HEK293 (cell line): ENCODE measurements around the gene TMEM127.

Experiments
- CTCF ChIA-PET: fragments of 350-600 bp; formaldehyde crosslinking; extraction: SDS; loops from one replicate; lab custom pipeline; 2021; ENCODE audit warnings: antibody characterized with exemption; lab: Yijun Ruan, JAX
- POLR2A ChIA-PET: fragments of 300-600 bp; formaldehyde crosslinking; extraction: SDS; loops from one replicate; lab custom pipeline; 2020; ENCODE audit warnings: antibody characterized with exemption, inconsistent platforms; lab: Yijun Ruan, JAX
- H3K27ac ChIP-seq: fragments of 200-500 bp; sonication (Bioruptor generic); 2 replicates; pipeline ENCODE4 v1.5.1; 2014; ENCODE audit warnings: low read depth, low read length, control low read depth, inconsistent platforms; ENCODE audit errors: extremely low read depth
- H3K36me3 ChIP-seq, 2 experiments: fragments of 200-500 bp in 1 of 2; sonication (Bioruptor generic) in 1 of 2; 1 replicate in 1 of 2; 2 replicates in 1 of 2; pipeline ENCODE4 v1.5.1; 2014 to 2017; ENCODE audit warnings: inconsistent platforms in 2 of 2, low read length in 2 of 2; ENCODE audit not compliant: control insufficient read depth in 2 of 2, insufficient read depth in 1 of 2
- H3K4me1 ChIP-seq: fragments of 200-500 bp; sonication (Bioruptor generic); 2 replicates; pipeline ENCODE4 v1.5.1; 2014; ENCODE audit warnings: mild to moderate bottlenecking, low read length, inconsistent platforms; ENCODE audit not compliant: control insufficient read depth, insufficient read depth
- H3K4me3 ChIP-seq: 2 replicates; pipeline ENCODE4 v1.5.1; 2011; ENCODE audit warnings: low read depth, mild to moderate bottlenecking, control low read depth, low read length, moderate library complexity
- H3K9me3 ChIP-seq: fragments of 200-500 bp; sonication (Bioruptor generic); 2 replicates; pipeline ENCODE4 v1.5.1; 2014; ENCODE audit warnings: low read depth, low read length, inconsistent platforms; ENCODE audit not compliant: control insufficient read depth, insufficient read depth
- BCL11B ChIP-seq: fragments of 450-650 bp; formaldehyde crosslinking; IDR thresholded peaks from 2 replicates; pipeline ENCODE4 v1.5.1; 2016; ENCODE audit warnings: low read depth, missing biosample characterization, missing genetic modification characterization
- HOXC10 ChIP-seq: sonication (generic); formaldehyde crosslinking; IDR thresholded peaks from 2 replicates; pipeline ENCODE4 v1.8.1; 2023; ENCODE audit warnings: mild to moderate bottlenecking, missing genetic modification reagents
- SP7 ChIP-seq: fragments of 450-650 bp; formaldehyde crosslinking; IDR thresholded peaks from 2 replicates; pipeline ENCODE4 v1.5.1; 2016; ENCODE audit warnings: missing biosample characterization, missing genetic modification characterization
- ZBTB21 ChIP-seq: fragments of 450-650 bp; formaldehyde crosslinking; IDR thresholded peaks from 2 replicates; pipeline ENCODE4 v1.5.1; 2017; ENCODE audit warnings: missing biosample characterization, missing genetic modification characterization
- ZNF174 ChIP-seq: fragments of 450-650 bp; formaldehyde crosslinking; IDR thresholded peaks from 2 replicates; pipeline ENCODE4 v1.5.0; 2017; ENCODE audit warnings: missing biosample characterization, mild to moderate bottlenecking, missing genetic modification characterization
- ZNF23 ChIP-seq: fragments of 450-650 bp; formaldehyde crosslinking; IDR thresholded peaks from 2 replicates; pipeline ENCODE4 v1.5.1; 2016; ENCODE audit warnings: missing biosample characterization, missing genetic modification characterization, borderline replicate concordance
- ZNF266 ChIP-seq: fragments of 450-650 bp; formaldehyde crosslinking; IDR thresholded peaks from 2 replicates; pipeline ENCODE4 v1.5.1; 2016; ENCODE audit warnings: missing biosample characterization, missing genetic modification characterization, low read depth
- ZNF335 ChIP-seq: fragments of 450-650 bp; formaldehyde crosslinking; conservative IDR thresholded peaks from 2 replicates; pipeline ENCODE4 v1.5.1; 2016; ENCODE audit warnings: missing biosample characterization, missing genetic modification characterization
- ZNF354C ChIP-seq: fragments of 450-650 bp; formaldehyde crosslinking; IDR thresholded peaks from 2 replicates; pipeline ENCODE4 v1.5.1; 2016; ENCODE audit warnings: missing biosample characterization, missing genetic modification characterization, low read depth, borderline replicate concordance
- ZNF366 ChIP-seq: fragments of 450-650 bp; formaldehyde crosslinking; conservative IDR thresholded peaks from 2 replicates; pipeline ENCODE4 v1.5.1; 2016; ENCODE audit warnings: missing biosample characterization, missing genetic modification characterization
- ZNF37A ChIP-seq: fragments of 450-650 bp; IDR thresholded peaks from 2 replicates; pipeline ENCODE4 v1.5.1; 2018; ENCODE audit warnings: missing biosample characterization, missing genetic modification characterization
- ZNF660 ChIP-seq: fragments of 450-650 bp; IDR thresholded peaks from 2 replicates; pipeline ENCODE4 v1.5.1; 2018; ENCODE audit warnings: missing biosample characterization, mild to moderate bottlenecking, missing genetic modification characterization
- ZNF830 ChIP-seq: fragments of 450-650 bp; IDR thresholded peaks from 2 replicates; pipeline ENCODE4 v1.5.0; 2018; ENCODE audit warnings: missing biosample characterization, missing genetic modification characterization, low read depth, mild to moderate bottlenecking, moderate library complexity
- TF ChIP-seq, protein P1 (sequence below): fragments of 450-650 bp; formaldehyde crosslinking; IDR thresholded peaks from 2 replicates; pipeline ENCODE4 v1.5.1; 2016; ENCODE audit warnings: missing biosample characterization, missing genetic modification characterization
- TF ChIP-seq, protein P2 (sequence below): fragments of 450-650 bp; formaldehyde crosslinking; IDR thresholded peaks from 2 replicates; pipeline ENCODE4 v1.5.1; 2016; ENCODE audit warnings: missing biosample characterization, missing genetic modification characterization
- TF ChIP-seq, protein P3 (sequence below): fragments of 450-650 bp; formaldehyde crosslinking; IDR thresholded peaks from 2 replicates; pipeline ENCODE4 v1.5.1; 2016; ENCODE audit warnings: missing biosample characterization, missing genetic modification characterization
- TF ChIP-seq, protein P4 (sequence below): fragments of 450-650 bp; formaldehyde crosslinking; IDR thresholded peaks from 2 replicates; pipeline ENCODE4 v1.5.1; 2016; ENCODE audit warnings: missing biosample characterization, missing genetic modification characterization, low read depth
- TF ChIP-seq, protein P5 (sequence below): fragments of 450-650 bp; formaldehyde crosslinking; IDR thresholded peaks from 2 replicates; pipeline ENCODE4 v1.5.1; 2016; ENCODE audit warnings: missing biosample characterization, missing genetic modification characterization, borderline replicate concordance
- TF ChIP-seq, protein P6 (sequence below): fragments of 450-650 bp; formaldehyde crosslinking; IDR thresholded peaks from 2 replicates; pipeline ENCODE4 v1.5.1; 2016; ENCODE audit warnings: missing biosample characterization, missing genetic modification characterization
- TF ChIP-seq, protein P7 (sequence below): fragments of 450-650 bp; formaldehyde crosslinking; conservative IDR thresholded peaks from 2 replicates; pipeline ENCODE4 v1.5.1; 2016; ENCODE audit warnings: low read depth, missing biosample characterization, missing genetic modification characterization

TMEM127 gene

DNA sequence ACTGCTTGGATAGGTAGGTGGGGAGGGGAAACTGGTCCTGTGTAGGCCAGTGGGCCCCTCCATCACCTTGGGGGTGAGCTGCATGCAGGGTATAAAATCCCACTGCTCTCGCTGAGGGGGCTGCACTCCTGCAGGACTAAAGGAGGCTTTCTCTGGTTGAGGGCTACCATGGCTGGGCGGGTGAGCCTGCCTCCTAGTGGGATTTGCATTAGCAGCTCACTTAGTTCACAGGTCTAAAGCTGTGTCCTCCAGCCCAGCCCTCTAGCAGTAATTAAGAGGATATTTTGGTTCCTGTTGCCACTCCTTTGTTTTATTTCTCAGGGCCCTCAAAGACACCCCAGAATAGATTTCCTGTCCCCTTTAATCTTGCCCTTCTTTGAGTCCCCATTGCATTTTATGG lies 24.6 kb downstream of the TMEM127 start:
- TF ChIP-seq SP7 (tag by site-specific recombination) (no peak), ZNF174 (tag by site-specific recombination) (no peak), ZNF335 (no peak), ZNF37A (tag by site-specific recombination) (no peak), ZNF266 (no peak), ZBTB21 (tag by site-specific recombination) (no peak), ZNF354C (tag by site-specific recombination) (no peak), BCL11B (no peak), HOXC10 (CRISPR knock-in tag) (no peak), ZNF660 (no peak), ZNF830 (tag by site-specific recombination) (no peak), ZNF23 (tag by site-specific recombination) (no peak), ZNF366 (tag by site-specific recombination) (no peak)
- TF ChIP-seq, protein P1, sequence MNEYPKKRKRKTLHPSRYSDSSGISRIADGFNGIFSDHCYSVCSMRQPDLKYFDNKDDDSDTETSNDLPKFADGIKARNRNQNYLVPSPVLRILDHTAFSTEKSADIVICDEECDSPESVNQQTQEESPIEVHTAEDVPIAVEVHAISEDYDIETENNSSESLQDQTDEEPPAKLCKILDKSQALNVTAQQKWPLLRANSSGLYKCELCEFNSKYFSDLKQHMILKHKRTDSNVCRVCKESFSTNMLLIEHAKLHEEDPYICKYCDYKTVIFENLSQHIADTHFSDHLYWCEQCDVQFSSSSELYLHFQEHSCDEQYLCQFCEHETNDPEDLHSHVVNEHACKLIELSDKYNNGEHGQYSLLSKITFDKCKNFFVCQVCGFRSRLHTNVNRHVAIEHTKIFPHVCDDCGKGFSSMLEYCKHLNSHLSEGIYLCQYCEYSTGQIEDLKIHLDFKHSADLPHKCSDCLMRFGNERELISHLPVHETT (tag by site-specific recombination), result no peak
- TF ChIP-seq, protein P2, sequence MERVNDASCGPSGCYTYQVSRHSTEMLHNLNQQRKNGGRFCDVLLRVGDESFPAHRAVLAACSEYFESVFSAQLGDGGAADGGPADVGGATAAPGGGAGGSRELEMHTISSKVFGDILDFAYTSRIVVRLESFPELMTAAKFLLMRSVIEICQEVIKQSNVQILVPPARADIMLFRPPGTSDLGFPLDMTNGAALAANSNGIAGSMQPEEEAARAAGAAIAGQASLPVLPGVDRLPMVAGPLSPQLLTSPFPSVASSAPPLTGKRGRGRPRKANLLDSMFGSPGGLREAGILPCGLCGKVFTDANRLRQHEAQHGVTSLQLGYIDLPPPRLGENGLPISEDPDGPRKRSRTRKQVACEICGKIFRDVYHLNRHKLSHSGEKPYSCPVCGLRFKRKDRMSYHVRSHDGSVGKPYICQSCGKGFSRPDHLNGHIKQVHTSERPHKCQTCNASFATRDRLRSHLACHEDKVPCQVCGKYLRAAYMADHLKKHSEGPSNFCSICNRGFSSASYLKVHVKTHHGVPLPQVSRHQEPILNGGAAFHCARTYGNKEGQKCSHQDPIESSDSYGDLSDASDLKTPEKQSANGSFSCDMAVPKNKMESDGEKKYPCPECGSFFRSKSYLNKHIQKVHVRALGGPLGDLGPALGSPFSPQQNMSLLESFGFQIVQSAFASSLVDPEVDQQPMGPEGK (tag by site-specific recombination), result no peak
- TF ChIP-seq, protein P3, sequence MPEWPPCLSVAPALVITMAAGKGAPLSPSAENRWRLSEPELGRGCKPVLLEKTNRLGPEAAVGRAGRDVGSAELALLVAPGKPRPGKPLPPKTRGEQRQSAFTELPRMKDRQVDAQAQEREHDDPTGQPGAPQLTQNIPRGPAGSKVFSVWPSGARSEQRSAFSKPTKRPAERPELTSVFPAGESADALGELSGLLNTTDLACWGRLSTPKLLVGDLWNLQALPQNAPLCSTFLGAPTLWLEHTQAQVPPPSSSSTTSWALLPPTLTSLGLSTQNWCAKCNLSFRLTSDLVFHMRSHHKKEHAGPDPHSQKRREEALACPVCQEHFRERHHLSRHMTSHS (tag by site-specific recombination), result no peak
- TF ChIP-seq, protein P4, sequence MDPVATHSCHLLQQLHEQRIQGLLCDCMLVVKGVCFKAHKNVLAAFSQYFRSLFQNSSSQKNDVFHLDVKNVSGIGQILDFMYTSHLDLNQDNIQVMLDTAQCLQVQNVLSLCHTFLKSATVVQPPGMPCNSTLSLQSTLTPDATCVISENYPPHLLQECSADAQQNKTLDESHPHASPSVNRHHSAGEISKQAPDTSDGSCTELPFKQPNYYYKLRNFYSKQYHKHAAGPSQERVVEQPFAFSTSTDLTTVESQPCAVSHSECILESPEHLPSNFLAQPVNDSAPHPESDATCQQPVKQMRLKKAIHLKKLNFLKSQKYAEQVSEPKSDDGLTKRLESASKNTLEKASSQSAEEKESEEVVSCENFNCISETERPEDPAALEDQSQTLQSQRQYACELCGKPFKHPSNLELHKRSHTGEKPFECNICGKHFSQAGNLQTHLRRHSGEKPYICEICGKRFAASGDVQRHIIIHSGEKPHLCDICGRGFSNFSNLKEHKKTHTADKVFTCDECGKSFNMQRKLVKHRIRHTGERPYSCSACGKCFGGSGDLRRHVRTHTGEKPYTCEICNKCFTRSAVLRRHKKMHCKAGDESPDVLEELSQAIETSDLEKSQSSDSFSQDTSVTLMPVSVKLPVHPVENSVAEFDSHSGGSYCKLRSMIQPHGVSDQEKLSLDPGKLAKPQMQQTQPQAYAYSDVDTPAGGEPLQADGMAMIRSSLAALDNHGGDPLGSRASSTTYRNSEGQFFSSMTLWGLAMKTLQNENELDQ (tag by site-specific recombination), result no peak
- TF ChIP-seq, protein P5, sequence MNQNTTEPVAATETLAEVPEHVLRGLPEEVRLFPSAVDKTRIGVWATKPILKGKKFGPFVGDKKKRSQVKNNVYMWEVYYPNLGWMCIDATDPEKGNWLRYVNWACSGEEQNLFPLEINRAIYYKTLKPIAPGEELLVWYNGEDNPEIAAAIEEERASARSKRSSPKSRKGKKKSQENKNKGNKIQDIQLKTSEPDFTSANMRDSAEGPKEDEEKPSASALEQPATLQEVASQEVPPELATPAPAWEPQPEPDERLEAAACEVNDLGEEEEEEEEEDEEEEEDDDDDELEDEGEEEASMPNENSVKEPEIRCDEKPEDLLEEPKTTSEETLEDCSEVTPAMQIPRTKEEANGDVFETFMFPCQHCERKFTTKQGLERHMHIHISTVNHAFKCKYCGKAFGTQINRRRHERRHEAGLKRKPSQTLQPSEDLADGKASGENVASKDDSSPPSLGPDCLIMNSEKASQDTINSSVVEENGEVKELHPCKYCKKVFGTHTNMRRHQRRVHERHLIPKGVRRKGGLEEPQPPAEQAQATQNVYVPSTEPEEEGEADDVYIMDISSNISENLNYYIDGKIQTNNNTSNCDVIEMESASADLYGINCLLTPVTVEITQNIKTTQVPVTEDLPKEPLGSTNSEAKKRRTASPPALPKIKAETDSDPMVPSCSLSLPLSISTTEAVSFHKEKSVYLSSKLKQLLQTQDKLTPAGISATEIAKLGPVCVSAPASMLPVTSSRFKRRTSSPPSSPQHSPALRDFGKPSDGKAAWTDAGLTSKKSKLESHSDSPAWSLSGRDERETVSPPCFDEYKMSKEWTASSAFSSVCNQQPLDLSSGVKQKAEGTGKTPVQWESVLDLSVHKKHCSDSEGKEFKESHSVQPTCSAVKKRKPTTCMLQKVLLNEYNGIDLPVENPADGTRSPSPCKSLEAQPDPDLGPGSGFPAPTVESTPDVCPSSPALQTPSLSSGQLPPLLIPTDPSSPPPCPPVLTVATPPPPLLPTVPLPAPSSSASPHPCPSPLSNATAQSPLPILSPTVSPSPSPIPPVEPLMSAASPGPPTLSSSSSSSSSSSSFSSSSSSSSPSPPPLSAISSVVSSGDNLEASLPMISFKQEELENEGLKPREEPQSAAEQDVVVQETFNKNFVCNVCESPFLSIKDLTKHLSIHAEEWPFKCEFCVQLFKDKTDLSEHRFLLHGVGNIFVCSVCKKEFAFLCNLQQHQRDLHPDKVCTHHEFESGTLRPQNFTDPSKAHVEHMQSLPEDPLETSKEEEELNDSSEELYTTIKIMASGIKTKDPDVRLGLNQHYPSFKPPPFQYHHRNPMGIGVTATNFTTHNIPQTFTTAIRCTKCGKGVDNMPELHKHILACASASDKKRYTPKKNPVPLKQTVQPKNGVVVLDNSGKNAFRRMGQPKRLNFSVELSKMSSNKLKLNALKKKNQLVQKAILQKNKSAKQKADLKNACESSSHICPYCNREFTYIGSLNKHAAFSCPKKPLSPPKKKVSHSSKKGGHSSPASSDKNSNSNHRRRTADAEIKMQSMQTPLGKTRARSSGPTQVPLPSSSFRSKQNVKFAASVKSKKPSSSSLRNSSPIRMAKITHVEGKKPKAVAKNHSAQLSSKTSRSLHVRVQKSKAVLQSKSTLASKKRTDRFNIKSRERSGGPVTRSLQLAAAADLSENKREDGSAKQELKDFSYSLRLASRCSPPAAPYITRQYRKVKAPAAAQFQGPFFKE, result no peak
- TF ChIP-seq, protein P6, sequence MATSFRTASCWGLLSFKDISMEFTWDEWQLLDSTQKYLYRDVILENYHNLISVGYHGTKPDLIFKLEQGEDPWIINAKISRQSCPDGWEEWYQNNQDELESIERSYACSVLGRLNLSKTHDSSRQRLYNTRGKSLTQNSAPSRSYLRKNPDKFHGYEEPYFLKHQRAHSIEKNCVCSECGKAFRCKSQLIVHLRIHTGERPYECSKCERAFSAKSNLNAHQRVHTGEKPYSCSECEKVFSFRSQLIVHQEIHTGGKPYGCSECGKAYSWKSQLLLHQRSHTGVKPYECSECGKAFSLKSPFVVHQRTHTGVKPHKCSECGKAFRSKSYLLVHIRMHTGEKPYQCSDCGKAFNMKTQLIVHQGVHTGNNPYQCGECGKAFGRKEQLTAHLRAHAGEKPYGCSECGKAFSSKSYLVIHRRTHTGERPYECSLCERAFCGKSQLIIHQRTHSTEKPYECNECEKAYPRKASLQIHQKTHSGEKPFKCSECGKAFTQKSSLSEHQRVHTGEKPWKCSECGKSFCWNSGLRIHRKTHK (tag by site-specific recombination), result no peak
- TF ChIP-seq, protein P7, sequence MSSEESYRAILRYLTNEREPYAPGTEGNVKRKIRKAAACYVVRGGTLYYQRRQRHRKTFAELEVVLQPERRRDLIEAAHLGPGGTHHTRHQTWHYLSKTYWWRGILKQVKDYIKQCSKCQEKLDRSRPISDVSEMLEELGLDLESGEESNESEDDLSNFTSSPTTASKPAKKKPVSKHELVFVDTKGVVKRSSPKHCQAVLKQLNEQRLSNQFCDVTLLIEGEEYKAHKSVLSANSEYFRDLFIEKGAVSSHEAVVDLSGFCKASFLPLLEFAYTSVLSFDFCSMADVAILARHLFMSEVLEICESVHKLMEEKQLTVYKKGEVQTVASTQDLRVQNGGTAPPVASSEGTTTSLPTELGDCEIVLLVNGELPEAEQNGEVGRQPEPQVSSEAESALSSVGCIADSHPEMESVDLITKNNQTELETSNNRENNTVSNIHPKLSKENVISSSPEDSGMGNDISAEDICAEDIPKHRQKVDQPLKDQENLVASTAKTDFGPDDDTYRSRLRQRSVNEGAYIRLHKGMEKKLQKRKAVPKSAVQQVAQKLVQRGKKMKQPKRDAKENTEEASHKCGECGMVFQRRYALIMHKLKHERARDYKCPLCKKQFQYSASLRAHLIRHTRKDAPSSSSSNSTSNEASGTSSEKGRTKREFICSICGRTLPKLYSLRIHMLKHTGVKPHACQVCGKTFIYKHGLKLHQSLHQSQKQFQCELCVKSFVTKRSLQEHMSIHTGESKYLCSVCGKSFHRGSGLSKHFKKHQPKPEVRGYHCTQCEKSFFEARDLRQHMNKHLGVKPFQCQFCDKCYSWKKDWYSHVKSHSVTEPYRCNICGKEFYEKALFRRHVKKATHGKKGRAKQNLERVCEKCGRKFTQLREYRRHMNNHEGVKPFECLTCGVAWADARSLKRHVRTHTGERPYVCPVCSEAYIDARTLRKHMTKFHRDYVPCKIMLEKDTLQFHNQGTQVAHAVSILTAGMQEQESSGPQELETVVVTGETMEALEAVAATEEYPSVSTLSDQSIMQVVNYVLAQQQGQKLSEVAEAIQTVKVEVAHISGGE (tag by site-specific recombination), result no peak
- no peak overlapping the region for H3K4me3 ChIP-seq
- POLR2A ChIA-PET, result no interaction called here
- no peak overlapping the region for H3K27ac ChIP-seq
- CTCF ChIA-PET, result no interaction called here
- no peaks in the 10 kb centered on the region for H3K9me3 ChIP-seq
- H3K36me3 ChIP-seq, result no peaks in the 10 kb centered on the region
- H3K4me1 ChIP-seq, result no peaks in the 10 kb centered on the region; the same call in 1 of the 2 replicates
